GM21825 (cell line): ENCODE results near the gene HAO1.
A peak's percentile ranks its signal among the peaks of the same experiment; 100 is the strongest.

Experiments used
- ATAC-seq: cut with Tn5 transposase; IDR thresholded peaks from one replicate; pipeline ENCODE4 v1.9.1; 2021; ENCODE audit warnings: mild to moderate bottlenecking, moderate library complexity; ENCODE audit not compliant: unreplicated experiment

Gene HAO1

DNA sequence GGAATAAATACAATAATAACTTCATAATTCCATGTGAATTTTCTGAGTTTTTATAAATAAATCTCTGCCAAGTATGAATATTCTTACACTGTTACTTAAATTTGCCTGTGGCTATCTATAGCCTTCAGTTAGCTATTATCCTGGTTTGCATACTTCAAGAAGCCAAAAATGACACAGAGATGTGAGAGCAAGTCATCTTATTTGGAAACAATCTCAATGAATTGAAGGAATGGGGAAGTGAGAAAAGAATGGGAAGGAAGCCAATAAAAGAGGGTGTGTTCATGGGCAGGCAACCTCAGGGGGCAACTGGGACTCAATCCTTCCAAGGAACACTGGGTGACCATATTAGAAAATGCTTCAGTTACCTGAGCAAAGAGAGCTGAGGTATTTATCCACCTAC lies 9.9 kb downstream of the HAO1 start:
- no peak for ATAC-seq

GRCh38 chr20:7926767-7927166 lies 13.5 kb downstream of the HAO1 start:
- ATAC-seq, result no peak

DNA sequence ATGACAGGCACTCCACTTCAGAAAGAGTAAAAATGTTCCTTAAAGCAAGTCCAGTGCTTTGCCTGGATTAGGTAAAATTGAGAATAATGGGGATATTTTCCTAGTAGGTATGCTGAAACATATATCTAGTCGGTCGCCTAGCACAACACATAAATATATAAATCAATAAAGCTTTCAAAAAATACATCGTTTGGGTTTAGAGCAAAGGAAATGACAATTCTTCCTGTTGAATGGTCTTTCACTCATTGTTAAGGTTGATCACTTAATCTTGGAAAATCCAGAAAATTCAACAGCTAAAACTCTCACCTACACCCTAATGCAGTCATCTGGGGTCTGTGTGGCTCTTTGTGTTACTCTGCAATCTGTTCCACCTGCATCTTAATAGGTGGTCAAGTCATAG lies 13.9 kb downstream of the HAO1 start:
- ATAC-seq, result no peak

GRCh38 chr20:7924692-7925091 lies 15.6 kb downstream of the HAO1 start:
- ATAC-seq, result no peak

DNA sequence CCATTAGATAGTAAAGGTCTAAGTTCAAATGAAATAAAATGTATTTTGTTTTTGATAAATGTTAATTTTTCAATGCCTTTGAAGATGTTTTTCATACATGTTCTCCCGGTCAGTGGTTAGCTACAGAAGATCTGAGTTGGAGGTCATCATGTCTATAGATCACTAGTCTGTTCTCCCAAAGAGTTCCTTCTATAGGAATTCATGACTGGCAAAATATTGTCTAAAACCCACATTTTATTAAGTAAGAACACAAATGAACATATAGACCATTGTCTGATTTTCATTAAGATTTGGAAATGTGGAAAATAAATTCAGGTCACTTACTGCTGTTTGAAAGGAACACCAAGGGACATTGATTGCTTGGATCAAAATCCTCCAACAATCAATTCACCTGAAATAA lies 23.6 kb downstream of the HAO1 start:
- no peak for ATAC-seq

GRCh38 chr20:7912551-7912950 lies 27.7 kb downstream of the HAO1 start:
- ATAC-seq, result no peak

GRCh38 chr20:7911586-7912330 lies 28.5 kb downstream of the HAO1 start:
- ATAC-seq, result no peak

GRCh38 chr20:7908905-7909304 lies 31.4 kb downstream of the HAO1 start:
- no peak for ATAC-seq

- ATAC-seq, result no peak
These were observed 36.8 kb downstream of the HAO1 start for GRCh38 chr20:7903429-7903828.

GRCh38 chr20:7902879-7903278 lies 37.4 kb downstream of the HAO1 start:
- ATAC-seq, result no peak

DNA sequence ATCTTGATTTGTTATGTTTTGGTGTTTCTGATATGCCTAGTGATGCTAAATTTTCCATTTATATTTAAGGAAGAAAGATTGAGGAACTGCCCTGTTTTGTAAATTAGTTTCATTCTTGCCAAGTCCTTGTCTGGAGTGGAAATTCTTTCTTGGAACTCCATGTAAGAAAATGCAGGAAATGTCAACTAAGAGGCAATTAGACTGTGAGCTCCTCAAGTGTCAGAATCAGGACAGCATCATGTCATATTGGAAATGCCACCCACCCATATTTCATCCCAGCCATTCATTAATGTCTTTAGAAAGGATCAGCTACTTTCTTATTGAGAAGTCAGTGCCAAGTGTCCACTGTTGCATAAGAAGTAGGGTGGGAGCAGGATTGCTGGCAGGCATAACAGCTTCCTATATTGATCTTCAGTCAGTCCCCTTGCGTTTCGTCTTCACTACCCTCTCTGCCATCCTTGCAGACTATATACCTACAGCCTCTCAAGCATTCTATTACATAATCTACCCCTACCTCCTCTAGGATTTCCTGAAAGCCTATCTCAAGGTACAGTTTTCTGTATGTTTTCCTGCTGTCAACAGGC lies 42.4 kb downstream of the HAO1 start:
- ATAC-seq, result no peak

GRCh38 chr20:7893014-7893730 lies 47.1 kb downstream of the HAO1 start:
- ATAC-seq, result no peak

DNA sequence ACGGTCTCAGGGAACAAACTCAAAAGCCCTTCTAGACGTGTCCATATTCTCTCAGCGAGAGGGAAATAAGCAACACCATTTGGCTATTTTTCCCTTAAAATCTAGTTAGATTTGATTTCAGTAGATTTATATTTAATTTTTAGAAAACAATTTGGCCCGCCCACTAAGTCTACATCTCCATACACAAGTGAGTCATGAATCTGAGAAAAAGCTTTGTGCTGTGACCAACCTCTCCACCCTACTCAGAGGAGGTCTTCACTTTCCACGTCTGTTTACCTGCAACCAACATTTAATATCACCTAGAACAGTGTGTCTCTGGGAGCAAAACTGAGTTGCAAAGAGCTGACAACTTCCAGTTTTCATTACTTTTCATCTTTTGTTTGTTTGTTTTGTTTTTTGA lies 48.6 kb downstream of the HAO1 start:
- ATAC-seq, result no peak

DNA sequence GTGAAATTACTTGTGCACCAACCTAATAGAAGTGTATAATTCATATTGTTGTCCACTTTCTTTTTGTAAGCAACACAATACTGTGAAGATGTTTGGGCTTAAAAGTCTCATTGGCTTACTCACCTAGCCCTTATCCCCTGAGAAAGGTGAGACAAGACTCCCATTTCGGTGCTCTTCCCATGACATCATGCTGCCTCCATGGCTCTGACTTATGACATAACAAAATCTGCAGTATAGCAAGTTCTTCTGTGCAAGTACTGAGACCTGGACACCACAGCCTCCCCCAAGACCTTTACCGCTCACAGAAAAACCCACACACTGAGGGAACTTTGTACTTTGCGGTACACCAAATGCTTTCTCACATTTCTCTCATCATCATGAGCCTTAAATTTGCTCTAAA lies 50.5 kb downstream of the HAO1 start:
- no peak for ATAC-seq

DNA sequence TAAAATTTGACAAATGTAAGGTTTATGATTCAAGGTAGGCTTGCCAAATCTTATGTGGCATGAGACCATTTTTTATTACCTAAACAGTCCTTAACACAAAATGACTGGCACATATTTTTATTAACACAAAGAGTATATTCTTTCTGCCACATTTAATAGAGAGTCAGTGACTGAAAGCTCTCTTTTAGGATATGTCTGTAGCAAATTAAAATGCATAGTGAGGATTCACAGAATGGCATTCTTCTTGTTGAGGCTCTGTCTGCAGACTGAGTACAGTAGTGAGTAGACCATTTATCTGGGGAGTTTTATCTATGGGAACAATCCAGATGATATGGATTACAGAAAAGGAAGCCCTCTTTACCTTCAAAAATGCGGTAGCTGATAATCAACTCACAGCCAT lies 56.5 kb downstream of the HAO1 start:
- no peak for ATAC-seq

- ATAC-seq, result no peak
These were observed 56.9 kb downstream of the HAO1 start for GRCh38 chr20:7883309-7883708.

DNA sequence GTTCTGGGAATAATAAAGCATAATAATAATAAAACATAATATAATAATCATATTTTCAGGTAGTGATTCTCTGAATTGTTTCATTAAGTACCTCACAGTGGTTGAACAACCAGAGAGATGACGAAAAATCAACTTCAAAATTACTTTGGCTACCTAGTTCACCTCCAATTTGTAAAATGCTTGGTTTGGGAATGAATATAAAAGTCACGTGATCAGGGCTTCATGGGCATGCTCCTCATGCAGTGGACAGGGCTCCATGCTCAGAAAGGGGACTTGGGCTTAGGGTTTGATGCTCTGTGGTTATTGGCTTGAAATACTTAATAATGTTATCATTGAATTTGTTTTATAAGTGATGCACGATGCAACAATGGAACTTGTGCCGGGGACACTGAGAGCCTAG lies 58.2 kb downstream of the HAO1 start:
- ATAC-seq, result no peak

- ATAC-seq, result no peak
These were observed 58.7 kb downstream of the HAO1 start for GRCh38 chr20:7881551-7881950.

DNA sequence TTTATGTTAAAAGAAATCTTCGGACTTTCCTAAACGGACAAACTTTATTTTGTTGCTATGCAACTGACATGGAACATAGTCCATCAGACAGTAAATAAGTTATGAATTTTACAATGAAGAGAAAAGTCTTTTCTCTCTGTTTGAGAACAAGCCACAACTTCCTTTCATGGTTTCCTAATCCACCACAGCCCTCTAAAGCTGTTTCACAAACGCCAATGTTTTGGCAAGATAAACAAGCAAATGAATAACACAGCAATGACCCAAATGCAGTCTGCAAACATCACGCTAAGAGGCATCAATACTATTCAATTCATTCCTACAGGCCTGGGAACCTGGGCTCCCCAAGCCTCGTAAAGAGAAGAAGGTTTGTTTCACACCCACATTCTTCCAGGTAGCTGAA lies 60.4 kb downstream of the HAO1 start:
- ATAC-seq, result peak; percentile 65

- ATAC-seq, result no peak
These were observed 72.2 kb downstream of the HAO1 start for GRCh38 chr20:7868108-7868507.

DNA sequence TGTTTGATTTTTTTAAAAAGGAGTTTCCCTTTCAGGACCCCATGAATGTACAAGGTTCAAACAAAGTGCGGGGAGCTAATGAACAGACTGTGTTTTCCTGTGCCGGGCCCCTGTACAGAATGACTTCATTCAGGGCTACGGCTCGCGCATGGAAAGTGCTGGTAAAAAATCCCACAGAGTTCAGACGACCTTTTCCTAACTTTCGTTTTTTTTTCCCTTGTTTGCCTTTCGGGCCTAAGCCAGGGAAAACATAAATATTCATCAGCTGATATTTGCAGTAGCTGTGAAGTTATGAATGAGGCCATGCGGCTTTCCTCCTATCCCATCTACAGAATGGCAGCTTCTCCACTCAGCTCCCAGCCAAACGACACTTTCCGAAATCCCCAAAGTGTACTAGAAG lies 74.0 kb downstream of the HAO1 start:
- ATAC-seq, result no peak

DNA sequence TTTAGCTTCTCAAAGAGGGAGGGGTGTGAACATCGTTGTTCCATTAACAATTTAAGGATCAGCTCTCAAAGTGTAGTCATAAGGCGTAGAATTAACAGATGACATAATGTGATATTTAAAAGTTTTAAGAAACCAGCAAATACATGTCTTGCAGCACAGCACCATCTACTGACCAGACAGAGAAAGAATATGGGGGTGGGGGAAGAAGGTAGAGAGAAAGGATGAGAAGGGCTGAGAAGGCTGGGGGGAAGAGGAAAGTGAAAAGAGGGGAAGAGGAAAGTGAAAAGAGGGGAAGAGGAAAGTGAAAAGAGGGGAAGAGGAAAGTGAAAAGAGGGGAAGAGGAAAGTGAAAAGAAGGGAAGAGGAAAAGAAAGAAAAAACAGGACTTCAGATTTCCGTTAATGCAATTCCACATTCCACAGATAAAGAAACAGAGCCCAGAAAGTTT lies 80.9 kb downstream of the HAO1 start:
- ATAC-seq, result no peak
